HUES6 (cell line): Measurements from ENCODE around the gene GRIFIN.

Experiments
- H3K27ac ChIP-seq: 2 replicates; pipeline ENCODE4 v1.7.0; 2013; ENCODE audit warnings: low read depth, mild to moderate bottlenecking, low read length, inconsistent platforms
- H3K27me3 ChIP-seq: 2 replicates; pipeline ENCODE4 v1.6.1; 2013; ENCODE audit warnings: low read length; ENCODE audit not compliant: control insufficient read depth, insufficient read depth
- H3K36me3 ChIP-seq: 2 replicates; pipeline ENCODE4 v1.6.1; 2013; ENCODE audit warnings: low read length; ENCODE audit not compliant: control insufficient read depth, insufficient read depth
- H3K4me1 ChIP-seq: 2 replicates; pipeline ENCODE4 v1.6.1; 2013; ENCODE audit warnings: low read length; ENCODE audit not compliant: control insufficient read depth, insufficient read depth
- H3K4me3 ChIP-seq: 2 replicates; pipeline ENCODE4 v1.5.1; 2013; ENCODE audit warnings: low read depth, low read length
- H3K9ac ChIP-seq: one replicate; pipeline ENCODE4 v1.6.1; 2013; ENCODE audit warnings: mild to moderate bottlenecking, low read length
- H3K9me3 ChIP-seq: 2 replicates; pipeline ENCODE4 v1.6.1; 2013; ENCODE audit warnings: low read depth, low read length; ENCODE audit not compliant: control insufficient read depth, insufficient read depth

The GRIFIN gene

GRCh38 chr7:2496375-2496774, 20.2 kb upstream of the GRIFIN start:
- no peaks in the 10 kb centered on the region for H3K36me3 ChIP-seq
- no peak overlapping the region for H3K4me3 ChIP-seq
- no peaks in the 10 kb centered on the region for H3K9me3 ChIP-seq
- no peak overlapping the region for H3K27ac ChIP-seq
- H3K27me3 ChIP-seq, result no peaks in the 10 kb centered on the region
- no peak overlapping the region for H3K9ac ChIP-seq
- peaks cover 41% of the 10 kb centered on the region for H3K4me1 ChIP-seq

- Histone ChIP-seq H3K27ac (no peak overlapping the region), H3K27me3 (no peaks in the 10 kb centered on the region), H3K9me3 (no peaks in the 10 kb centered on the region), H3K9ac (no peak overlapping the region), H3K36me3 (no peaks in the 10 kb centered on the region), H3K4me1 (peaks cover 41% of the 10 kb centered on the region), H3K4me3 (no peak overlapping the region)
Observed at GRCh38 chr7:2495418-2496299, 19.5 kb upstream of the GRIFIN start.

- Histone ChIP-seq H3K9ac (no peak overlapping the region), H3K27me3 (no peaks in the 10 kb centered on the region), H3K4me1 (peaks cover 31% of the 10 kb centered on the region)
Observed at GRCh38 chr7:2494191-2495130, 18.3 kb upstream of the GRIFIN start.

GRCh38 chr7:2493205-2494164, 17.3 kb upstream of the GRIFIN start:
- no peak overlapping the region for H3K27ac ChIP-seq
- peaks cover 21% of the 10 kb centered on the region; the same call in 1 of the 2 replicates for H3K4me1 ChIP-seq

More at GRCh38 chr7:2494191-2495130, 18.3 kb upstream of the GRIFIN start:
- no peak overlapping the region for H3K4me3 ChIP-seq
- H3K27ac ChIP-seq, result no peak overlapping the region
- H3K36me3 ChIP-seq, result no peaks in the 10 kb centered on the region
- H3K9me3 ChIP-seq, result no peaks in the 10 kb centered on the region

GRCh38 chr7:2492038-2492437, 15.8 kb upstream of the GRIFIN start:
- H3K9me3 ChIP-seq, result no peaks in the 10 kb centered on the region
- H3K9ac ChIP-seq, result no peak overlapping the region
- peaks cover 9% of the 10 kb centered on the region; the same call in 1 of the 2 replicates for H3K4me1 ChIP-seq
- no peak overlapping the region for H3K27ac ChIP-seq
- no peaks in the 10 kb centered on the region for H3K36me3 ChIP-seq
- no peaks in the 10 kb centered on the region for H3K27me3 ChIP-seq
- no peak overlapping the region for H3K4me3 ChIP-seq

More at GRCh38 chr7:2493205-2494164, 17.3 kb upstream of the GRIFIN start:
- Histone ChIP-seq H3K9ac (no peak overlapping the region), H3K36me3 (no peaks in the 10 kb centered on the region), H3K27me3 (no peaks in the 10 kb centered on the region), H3K4me3 (no peak overlapping the region), H3K9me3 (no peaks in the 10 kb centered on the region)

- no peaks in the 10 kb centered on the region for H3K27me3 ChIP-seq
- no peak overlapping the region for H3K4me3 ChIP-seq
- no peaks in the 10 kb centered on the region for H3K9me3 ChIP-seq
- H3K4me1 ChIP-seq, result no peaks in the 10 kb centered on the region
- H3K27ac ChIP-seq, result no peak overlapping the region
- H3K9ac ChIP-seq, result no peak overlapping the region
- no peaks in the 10 kb centered on the region for H3K36me3 ChIP-seq
Observed at GRCh38 chr7:2490181-2490651, 14.0 kb upstream of the GRIFIN start.

- no peaks in the 10 kb centered on the region for H3K9me3 ChIP-seq
- H3K4me3 ChIP-seq, result no peak overlapping the region
- H3K4me1 ChIP-seq, result no peaks in the 10 kb centered on the region
- no peak overlapping the region for H3K27ac ChIP-seq
- no peak overlapping the region for H3K9ac ChIP-seq
- no peaks in the 10 kb centered on the region for H3K36me3 ChIP-seq
- H3K27me3 ChIP-seq, result no peaks in the 10 kb centered on the region
Observed at GRCh38 chr7:2488681-2489080, 12.5 kb upstream of the GRIFIN start.

- Histone ChIP-seq H3K4me3 (no peak overlapping the region), H3K4me1 (no peaks in the 10 kb centered on the region), H3K36me3 (no peaks in the 10 kb centered on the region), H3K27me3 (no peaks in the 10 kb centered on the region), H3K9me3 (0 out of 2 replicates have a peak, but pooled peaks cover under 1% of the 10 kb centered on the region), H3K27ac (no peak overlapping the region), H3K9ac (no peak overlapping the region)
Observed at GRCh38 chr7:2488272-2488645, 12.1 kb upstream of the GRIFIN start.

GRCh38 chr7:2487586-2488271, 11.5 kb upstream of the GRIFIN start:
- H3K27me3 ChIP-seq, result no peaks in the 10 kb centered on the region
- no peaks in the 10 kb centered on the region for H3K36me3 ChIP-seq
- no peaks in the 10 kb centered on the region for H3K4me1 ChIP-seq
- H3K27ac ChIP-seq, result no peak overlapping the region
- no peak overlapping the region for H3K9ac ChIP-seq
- H3K4me3 ChIP-seq, result no peak overlapping the region
- peaks cover 5% of the 10 kb centered on the region; the same call in 1 of the 2 replicates for H3K9me3 ChIP-seq

GRCh38 chr7:2484868-2485267, 8.7 kb upstream of the GRIFIN start:
- H3K27ac ChIP-seq, result no peak overlapping the region
- H3K4me1 ChIP-seq, result no peaks in the 10 kb centered on the region
- H3K9ac ChIP-seq, result no peak overlapping the region
- H3K36me3 ChIP-seq, result no peaks in the 10 kb centered on the region
- no peak overlapping the region for H3K4me3 ChIP-seq
- H3K9me3 ChIP-seq, result peaks cover 5% of the 10 kb centered on the region; the same call in 1 of the 2 replicates
- no peaks in the 10 kb centered on the region for H3K27me3 ChIP-seq
